SU-DHL-6 (cell line): ENCODE results near the gene TJP1.
"Not testable (repeated sequence)": the region's sequence is repeated elsewhere in the genome, so short reads cannot be mapped to it uniquely, and the experiment has no call there.

ENCODE experiments used
- H2AFZ ChIP-seq: fragments of 200-600 bp; sonication (generic); 2 replicates; pipeline ENCODE4 v1.6.1; 2014; ENCODE audit warnings: low read depth, mild to moderate bottlenecking, moderate library complexity, mixed read lengths, antibody characterized with exemption, low read length; ENCODE audit not compliant: severe bottlenecking
- H3F3A ChIP-seq: fragments of 200-600 bp; shearing (Covaris generic); 2 replicates; pipeline ENCODE4 v1.6.0; 2016; ENCODE audit warnings: antibody characterized with exemption, mild to moderate bottlenecking; ENCODE audit not compliant: insufficient read depth
- H3K27ac ChIP-seq: fragments of 200-600 bp; sonication (generic); 2 replicates; pipeline ENCODE4 v1.5.1; 2016; ENCODE audit warnings: low read depth, mild to moderate bottlenecking, low read length, moderate library complexity, mixed read lengths
- H3K27me3 ChIP-seq: fragments of 200-600 bp; sonication (generic), shearing (Covaris generic); 2 replicates; pipeline ENCODE4 v1.6.0; 2014; ENCODE audit warnings: mild to moderate bottlenecking, low read length
- H3K36me3 ChIP-seq: fragments of 200-600 bp; sonication (generic); 2 replicates; pipeline ENCODE4 v1.6.1; 2014; ENCODE audit warnings: mild to moderate bottlenecking, low read length, mixed read lengths
- H3K4me2 ChIP-seq: fragments of 300-600, 200-600 bp; shearing (Covaris generic), sonication (generic); 2 replicates; pipeline ENCODE4 v1.6.0; 2014; ENCODE audit warnings: low read length, low read depth, mild to moderate bottlenecking; ENCODE audit not compliant: poor library complexity, severe bottlenecking
- H3K4me3 ChIP-seq: fragments of 200-600 bp; sonication (generic); 2 replicates; pipeline ENCODE4 v1.5.1; 2014; ENCODE audit warnings: antibody characterized with exemption, low read length, mild to moderate bottlenecking, mixed read lengths; ENCODE audit not compliant: insufficient read depth, poor library complexity, severe bottlenecking
- H3K79me2 ChIP-seq: fragments of 200-600 bp; sonication (generic); 2 replicates; pipeline ENCODE4 v1.6.1; 2014; ENCODE audit warnings: mild to moderate bottlenecking, low read length, moderate library complexity; ENCODE audit not compliant: insufficient read depth
- H3K9ac ChIP-seq: fragments of 200-600 bp; sonication (generic); 2 replicates; pipeline ENCODE4 v1.7.0; 2014; ENCODE audit warnings: mild to moderate bottlenecking, low read length
- H3K9me2 ChIP-seq: fragments of 200-600 bp; sonication (generic); replicated peaks from 2 replicates; pipeline ENCODE4 v1.6.1; 2014; ENCODE audit warnings: low read length; ENCODE audit not compliant: insufficient read depth
- H3K9me3 ChIP-seq: fragments of 200-600 bp; sonication (generic); 2 replicates; pipeline ENCODE4 v1.6.1; 2014; ENCODE audit warnings: low read length, mixed read lengths; ENCODE audit not compliant: insufficient read depth
- H4K20me1 ChIP-seq: fragments of 200-600 bp; sonication (generic); 2 replicates; pipeline ENCODE4 v1.6.1; 2014; ENCODE audit warnings: low read depth, mild to moderate bottlenecking, antibody characterized with exemption, low read length, moderate library complexity, mixed read lengths
- CTCF ChIP-seq: fragments of 200-600 bp; sonication (generic); IDR thresholded peaks from one replicate; pipeline ENCODE4 v1.5.1; 2017; ENCODE audit warnings: antibody characterized with exemption, mild to moderate bottlenecking, low read length, moderate library complexity; ENCODE audit not compliant: insufficient read depth, poor library complexity, severe bottlenecking
- EZH2phosphoT487 ChIP-seq: fragments of 200-600 bp; sonication (generic), shearing (Covaris generic); conservative IDR thresholded peaks from 2 replicates; pipeline ENCODE4 v1.6.1; 2018; ENCODE audit warnings: mild to moderate bottlenecking, antibody characterized with exemption, low read length, moderate library complexity, mixed read lengths

TJP1 gene

GRCh38 chr15:29785642-29786041, 36.6 kb downstream of the TJP1 start:
- H3K4me2 ChIP-seq, result no peak overlapping the region
- no peaks in the 10 kb centered on the region for H3K9me3 ChIP-seq
- no peak overlapping the region for H3K4me3 ChIP-seq
- H3K9me2 ChIP-seq, result no peaks in the 10 kb centered on the region
- H3K9ac ChIP-seq, result no peak overlapping the region
- H3K27me3 ChIP-seq, result no peaks in the 10 kb centered on the region
- H3K36me3 ChIP-seq, result no peaks in the 10 kb centered on the region
- H4K20me1 ChIP-seq, result no peaks in the 10 kb centered on the region
- no peak overlapping the region for H3K27ac ChIP-seq
- H2AFZ ChIP-seq, result no peak overlapping the region
- H3F3A ChIP-seq, result no peaks in the 10 kb centered on the region
- no peaks in the 10 kb centered on the region for H3K79me2 ChIP-seq
- TF ChIP-seq EZH2phosphoT487 (no peak), CTCF (no peak)

- Histone ChIP-seq H3K4me3 (no peak overlapping the region), H3K36me3 (no peaks in the 10 kb centered on the region), H2AFZ (no peak overlapping the region), H4K20me1 (no peaks in the 10 kb centered on the region), H3K9ac (no peak overlapping the region), H3K27me3 (no peaks in the 10 kb centered on the region), H3K9me2 (no peaks in the 10 kb centered on the region), H3K79me2 (no peaks in the 10 kb centered on the region), H3F3A (no peaks in the 10 kb centered on the region), H3K4me2 (no peak overlapping the region), H3K9me3 (no peaks in the 10 kb centered on the region), H3K27ac (no peak overlapping the region)
- TF ChIP-seq CTCF, result no peak
- TF ChIP-seq EZH2phosphoT487, result no peak
These were observed 37.1 kb downstream of the TJP1 start for GRCh38 chr15:29785136-29785535.

- TF ChIP-seq EZH2phosphoT487 (no peak), CTCF (no peak)
- H3K9ac ChIP-seq, result no peak overlapping the region
- H3K4me3 ChIP-seq, result no peak overlapping the region
- H3K9me3 ChIP-seq, result no peaks in the 10 kb centered on the region
- H2AFZ ChIP-seq, result no peak overlapping the region
- H3K79me2 ChIP-seq, result no peaks in the 10 kb centered on the region
- H4K20me1 ChIP-seq, result no peaks in the 10 kb centered on the region
- H3F3A ChIP-seq, result no peaks in the 10 kb centered on the region
- no peaks in the 10 kb centered on the region for H3K36me3 ChIP-seq
- H3K9me2 ChIP-seq, result no peaks in the 10 kb centered on the region
- no peaks in the 10 kb centered on the region for H3K27me3 ChIP-seq
- no peak overlapping the region for H3K4me2 ChIP-seq
- no peak overlapping the region for H3K27ac ChIP-seq
These were observed 37.9 kb downstream of the TJP1 start for GRCh38 chr15:29784413-29784812.

GRCh38 chr15:29782816-29783215, 39.5 kb downstream of the TJP1 start:
- H3K27ac ChIP-seq, H3K4me2 ChIP-seq, H3F3A ChIP-seq, H3K36me3 ChIP-seq, H3K4me3 ChIP-seq, H4K20me1 ChIP-seq, H3K9me3 ChIP-seq, H3K9ac ChIP-seq, H3K79me2 ChIP-seq, H2AFZ ChIP-seq, H3K27me3 ChIP-seq, H3K9me2 ChIP-seq: not testable (repeated sequence)
